IPS-18c (cell line): ENCODE data around the gene UGCG.
"Not testable (repeated sequence)": the region's sequence is repeated elsewhere in the genome, so short reads cannot be mapped to it uniquely, and the experiment has no call there.

Experiments used
- H3K4me3 ChIP-seq: 2 replicates; pipeline ENCODE4 v1.7.0; 2013; ENCODE audit warnings: low read depth, mild to moderate bottlenecking, low read length, moderate library complexity; ENCODE audit not compliant: insufficient read depth
- H3K9me3 ChIP-seq: one replicate; pipeline ENCODE4 v1.6.1; 2013; ENCODE audit warnings: mild to moderate bottlenecking, low read length, moderate library complexity; ENCODE audit not compliant: control insufficient read depth, insufficient read depth

Gene UGCG

DNA sequence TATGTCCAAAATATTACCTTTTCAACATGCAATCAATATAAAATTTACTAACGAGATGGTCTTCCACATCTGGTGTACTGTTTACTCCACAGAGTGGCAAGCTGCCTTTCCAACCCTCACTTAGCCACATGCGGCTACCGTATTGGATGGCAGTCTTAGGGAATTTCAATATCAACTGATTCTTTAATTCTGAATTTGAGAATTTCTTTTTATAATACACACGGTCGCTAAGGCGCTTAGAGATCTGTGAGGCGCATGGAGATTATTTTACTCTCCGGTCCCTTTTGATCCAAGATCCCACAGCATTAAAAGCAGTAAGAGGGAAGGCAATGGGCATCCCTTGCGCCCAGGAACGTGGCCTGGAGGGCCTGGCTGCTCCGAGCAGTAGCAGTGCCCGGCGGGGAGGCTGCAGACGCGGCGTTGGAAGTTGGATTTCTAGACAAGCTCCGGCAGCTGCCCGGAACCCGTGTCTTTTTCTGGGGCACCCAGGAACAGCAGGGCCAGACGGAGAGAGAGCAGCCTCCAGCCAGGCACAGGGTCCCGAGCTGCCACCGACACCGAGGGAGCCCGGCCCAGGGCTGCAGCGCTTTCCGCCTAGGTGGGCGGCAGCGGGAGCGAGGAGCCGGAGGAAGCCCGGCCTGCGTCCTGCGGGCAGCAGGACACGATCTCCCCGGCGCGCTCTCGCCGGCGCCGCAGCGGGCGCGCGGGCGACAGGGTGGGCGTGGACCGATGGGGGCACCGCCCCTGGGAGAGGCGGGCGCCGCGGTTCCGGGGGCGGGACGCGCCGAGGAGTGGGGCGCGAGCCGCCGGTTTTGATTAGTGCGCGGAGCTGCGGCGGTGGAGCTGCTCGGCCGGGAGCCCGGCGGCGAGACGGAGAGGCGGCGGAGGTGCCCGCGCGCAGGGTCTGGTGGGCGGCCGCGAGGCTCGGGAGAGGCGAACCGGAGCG is at the start of gene UGCG:
Gene UGCG, plus strand, starts transcription at position 819 of the 946 bp plus-strand sequence. CDS start 402 bp downstream, outside the sequence.
- Histone ChIP-seq H3K9me3 (no peaks in the 10 kb centered on the region), H3K4me3 (peak within 1 kb of the TSS; percentile 94)

DNA sequence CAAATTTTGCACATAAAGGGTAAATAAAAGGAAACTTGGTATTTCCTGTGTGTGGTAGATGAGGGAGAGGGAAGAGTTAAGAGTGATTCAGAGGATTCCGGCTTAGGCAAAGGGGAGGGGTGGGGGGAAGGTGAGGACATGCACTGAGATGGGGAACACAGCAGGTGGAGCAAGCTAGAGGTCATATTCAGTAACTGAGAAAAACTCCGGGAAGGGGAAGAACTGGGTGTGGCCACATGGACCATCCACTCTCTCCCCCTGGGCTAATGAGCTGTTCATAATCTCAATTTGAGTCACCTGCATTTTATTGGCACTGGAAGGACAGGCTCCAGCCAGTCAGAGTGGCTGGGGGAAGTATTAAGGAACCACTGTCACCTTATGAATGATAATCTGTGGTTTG is 45.1 kb upstream of the UGCG start:
- H3K9me3 ChIP-seq, result no peaks in the 10 kb centered on the region
- H3K4me3 ChIP-seq, result no peak overlapping the region

GRCh38 chr9:111852291-111852690 is 44.3 kb upstream of the UGCG start:
- Histone ChIP-seq H3K4me3 (no peak overlapping the region), H3K9me3 (no peaks in the 10 kb centered on the region)

- Histone ChIP-seq H3K9me3 (no peaks in the 10 kb centered on the region), H3K4me3 (no peak overlapping the region)
Measured at GRCh38 chr9:111853450-111853827, 43.2 kb upstream of the UGCG start.

DNA sequence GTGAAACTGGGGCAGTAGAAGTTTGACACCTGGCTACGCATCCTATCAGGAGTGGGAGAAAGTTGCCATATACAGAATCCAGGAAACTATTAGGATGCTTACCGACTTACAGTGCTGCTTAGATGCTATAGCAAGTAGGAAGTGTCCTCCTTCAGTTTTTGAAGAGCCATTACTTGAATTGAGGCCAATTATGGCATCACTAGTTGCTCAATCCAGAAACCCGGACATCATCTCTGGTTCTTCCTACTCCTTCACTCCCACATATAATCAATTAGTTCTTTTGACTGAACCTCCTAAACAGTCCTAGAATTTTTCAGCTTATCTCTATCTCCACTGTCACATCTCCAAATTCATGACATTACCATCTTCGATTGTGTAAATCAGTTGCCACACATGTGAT is 41.8 kb upstream of the UGCG start:
- H3K9me3 ChIP-seq, result no peaks in the 10 kb centered on the region
- no peak overlapping the region for H3K4me3 ChIP-seq

GRCh38 chr9:111857555-111858211 is 38.9 kb upstream of the UGCG start:
- Histone ChIP-seq H3K9me3 (no peaks in the 10 kb centered on the region), H3K4me3 (no peak overlapping the region)

GRCh38 chr9:111860443-111860842 is 36.2 kb upstream of the UGCG start:
- H3K9me3 ChIP-seq, result no peaks in the 10 kb centered on the region
- H3K4me3 ChIP-seq, result no peak overlapping the region

DNA sequence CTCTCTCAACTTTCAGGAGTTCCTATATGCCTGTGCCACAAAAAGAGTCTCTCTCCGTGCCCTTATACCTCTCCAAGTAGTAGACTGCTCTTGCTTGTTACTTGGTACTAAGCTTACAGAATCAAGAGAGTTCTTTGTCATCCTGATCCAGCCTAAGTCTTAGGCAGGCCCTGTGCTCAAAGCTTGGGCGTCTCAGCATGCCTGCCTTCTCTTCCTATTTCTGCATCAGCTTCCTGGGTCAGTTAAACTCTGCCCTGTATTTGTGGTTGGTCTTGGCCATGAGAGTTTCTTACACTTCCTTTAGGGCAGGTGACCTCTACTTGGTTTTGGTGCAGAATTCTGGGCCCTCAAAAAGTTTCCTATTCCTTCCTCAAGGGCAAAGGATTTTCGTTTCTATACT is 33.0 kb upstream of the UGCG start:
- Histone ChIP-seq H3K4me3 (no peak overlapping the region), H3K9me3 (no peaks in the 10 kb centered on the region)

DNA sequence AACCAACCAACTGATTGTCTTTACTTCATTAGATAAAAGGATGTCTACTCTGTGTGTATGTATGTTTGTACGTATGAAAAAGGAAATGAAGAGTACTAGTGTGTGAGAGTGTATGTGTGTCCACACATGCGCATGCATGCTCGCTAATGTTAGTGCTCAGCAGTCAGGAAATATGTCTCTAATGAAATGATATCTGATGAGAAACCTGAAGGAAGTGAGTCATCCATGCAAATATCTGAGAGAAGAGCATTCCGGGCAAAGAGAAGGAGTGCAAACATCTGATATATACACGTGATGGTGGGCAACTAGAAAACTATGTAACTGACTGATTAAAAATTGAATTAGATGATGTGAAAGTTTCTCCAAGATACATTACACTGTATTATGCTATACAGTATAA is 29.6 kb upstream of the UGCG start:
- no peak overlapping the region for H3K4me3 ChIP-seq
- H3K9me3 ChIP-seq, result no peaks in the 10 kb centered on the region

- no peak overlapping the region for H3K4me3 ChIP-seq
- H3K9me3 ChIP-seq, result no peaks in the 10 kb centered on the region
Measured at GRCh38 chr9:111868475-111868874, 28.1 kb upstream of the UGCG start.

GRCh38 chr9:111870774-111871498 is 25.7 kb upstream of the UGCG start:
- H3K9me3 ChIP-seq, result no peaks in the 10 kb centered on the region
- H3K4me3 ChIP-seq, result no peak overlapping the region

DNA sequence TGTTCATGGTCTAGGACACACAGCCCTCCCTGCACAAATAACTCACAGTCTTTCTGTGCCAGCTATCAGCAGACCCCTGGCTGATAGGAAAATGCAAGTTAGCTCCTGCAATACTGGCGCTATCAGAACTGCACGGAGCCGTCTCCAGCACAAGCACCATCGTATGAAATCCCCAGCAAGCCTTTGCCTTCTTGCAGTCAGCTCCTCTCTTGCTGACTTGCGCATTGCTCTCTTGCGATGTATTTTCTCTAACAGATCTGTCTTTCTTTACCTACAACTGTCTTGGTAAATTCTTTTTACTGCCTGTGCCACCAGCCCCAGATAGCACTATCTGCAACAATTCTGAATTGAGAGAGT is 25.1 kb upstream of the UGCG start:
- Histone ChIP-seq H3K4me3 (no peak overlapping the region), H3K9me3 (no peaks in the 10 kb centered on the region)

DNA sequence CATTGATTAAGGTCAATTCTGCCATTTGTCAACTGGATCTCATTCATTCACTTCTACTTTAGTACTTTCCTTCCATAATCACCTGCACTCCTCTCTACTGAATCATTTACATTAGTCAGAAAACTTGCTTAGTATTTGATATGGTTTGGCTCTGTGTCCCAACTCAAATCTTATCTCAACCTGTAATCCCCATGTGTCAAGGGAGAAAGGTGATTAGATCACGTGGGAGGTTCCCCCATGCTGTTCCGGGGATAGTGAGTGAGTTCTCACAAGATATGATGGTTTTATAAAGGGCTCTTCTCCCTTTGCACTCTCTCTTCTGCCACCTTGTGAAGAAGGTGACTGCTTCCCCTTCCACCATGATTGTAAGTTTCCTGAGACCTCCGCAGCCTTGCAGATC is 23.7 kb upstream of the UGCG start:
- no peaks in the 10 kb centered on the region for H3K9me3 ChIP-seq
- H3K4me3 ChIP-seq, result no peak overlapping the region

- H3K4me3 ChIP-seq, result no peak overlapping the region
Measured at GRCh38 chr9:111873901-111874300, 22.7 kb upstream of the UGCG start.

DNA sequence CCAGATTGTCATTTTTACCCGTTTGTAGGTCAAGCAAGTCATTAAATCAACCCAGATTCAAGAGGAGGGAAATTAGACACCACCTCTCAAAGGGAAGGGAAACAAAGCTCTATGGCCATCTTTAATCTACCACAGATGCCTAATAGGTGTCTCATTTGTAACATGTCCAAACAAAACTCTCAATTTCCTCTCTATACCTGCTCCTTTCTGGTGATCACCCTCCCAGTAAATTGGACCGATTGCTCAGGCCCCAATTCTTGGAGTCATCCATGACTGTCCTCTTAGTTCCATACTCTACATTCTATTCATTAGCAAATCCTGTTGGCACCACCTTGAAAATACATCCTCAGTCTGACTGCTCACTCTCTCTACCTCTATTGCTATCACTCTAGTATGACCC is 22.1 kb upstream of the UGCG start:
- Histone ChIP-seq H3K9me3 (no peaks in the 10 kb centered on the region), H3K4me3 (no peak overlapping the region)

More at GRCh38 chr9:111873901-111874300, 22.7 kb upstream of the UGCG start:
- no peaks in the 10 kb centered on the region for H3K9me3 ChIP-seq

GRCh38 chr9:111875291-111875690 is 21.3 kb upstream of the UGCG start:
- not testable (repeated sequence) for H3K4me3 ChIP-seq, H3K9me3 ChIP-seq

DNA sequence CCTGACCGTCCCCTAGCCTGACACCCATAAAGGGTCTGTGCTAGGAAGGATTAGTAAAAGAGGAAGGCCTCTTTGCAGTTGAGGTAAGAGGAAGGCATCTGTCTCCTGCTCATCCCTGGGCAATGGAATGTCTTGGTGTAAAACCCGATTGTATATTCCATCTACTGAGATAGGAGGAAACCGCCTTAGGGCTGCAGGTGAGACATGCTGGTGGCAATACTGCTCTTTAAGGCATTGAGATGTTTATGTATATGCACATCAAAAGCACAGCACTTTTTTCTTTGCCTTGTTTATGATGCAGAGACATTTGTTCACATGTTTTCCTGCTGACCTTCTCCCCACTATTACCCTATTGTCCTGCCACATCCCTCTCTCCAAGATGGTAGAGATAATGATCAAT is 20.9 kb upstream of the UGCG start:
- not testable (repeated sequence) for H3K4me3 ChIP-seq, H3K9me3 ChIP-seq

DNA sequence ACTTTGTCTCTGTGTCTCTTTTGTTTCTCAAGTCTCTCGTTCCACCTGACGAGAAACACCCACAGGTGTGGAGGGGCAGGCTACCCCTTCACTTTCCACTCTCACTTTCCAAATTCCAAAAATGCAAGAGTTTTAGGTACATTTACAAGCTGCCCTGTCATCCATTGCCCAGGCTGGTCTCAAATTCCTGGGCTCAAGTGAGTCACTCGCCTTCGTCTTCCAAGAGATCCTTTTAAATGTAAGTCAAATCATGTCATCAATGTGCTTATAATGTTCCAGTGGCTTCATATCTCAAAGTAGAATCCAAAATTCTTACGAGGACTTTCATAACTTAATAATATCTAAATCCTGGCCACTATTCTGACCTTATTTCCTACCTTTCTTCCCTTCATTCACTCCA is 20.4 kb upstream of the UGCG start:
- Histone ChIP-seq H3K9me3 (no peaks in the 10 kb centered on the region), H3K4me3 (no peak overlapping the region)
